ES-I3 (cell line): ENCODE data around the gene JHY.

ENCODE experiments used
- H3K36me3 ChIP-seq: 2 replicates; pipeline ENCODE4 v1.6.1; 2013; ENCODE audit warnings: mild to moderate bottlenecking, low read length, control low read depth, moderate library complexity; ENCODE audit not compliant: insufficient read depth
- H3K4me1 ChIP-seq: 2 replicates; pipeline ENCODE4 v1.6.1; 2013; ENCODE audit warnings: mild to moderate bottlenecking, control low read depth, low read length; ENCODE audit not compliant: insufficient read depth
- H3K9ac ChIP-seq: 2 replicates; pipeline ENCODE4 v1.6.1; 2013; ENCODE audit warnings: low read depth, mild to moderate bottlenecking, low read length, moderate library complexity
- H3K9me3 ChIP-seq: 2 replicates; pipeline ENCODE4 v1.6.1; 2013; ENCODE audit warnings: mild to moderate bottlenecking, low read length, moderate library complexity; ENCODE audit not compliant: control insufficient read depth, insufficient read depth

Gene JHY

DNA sequence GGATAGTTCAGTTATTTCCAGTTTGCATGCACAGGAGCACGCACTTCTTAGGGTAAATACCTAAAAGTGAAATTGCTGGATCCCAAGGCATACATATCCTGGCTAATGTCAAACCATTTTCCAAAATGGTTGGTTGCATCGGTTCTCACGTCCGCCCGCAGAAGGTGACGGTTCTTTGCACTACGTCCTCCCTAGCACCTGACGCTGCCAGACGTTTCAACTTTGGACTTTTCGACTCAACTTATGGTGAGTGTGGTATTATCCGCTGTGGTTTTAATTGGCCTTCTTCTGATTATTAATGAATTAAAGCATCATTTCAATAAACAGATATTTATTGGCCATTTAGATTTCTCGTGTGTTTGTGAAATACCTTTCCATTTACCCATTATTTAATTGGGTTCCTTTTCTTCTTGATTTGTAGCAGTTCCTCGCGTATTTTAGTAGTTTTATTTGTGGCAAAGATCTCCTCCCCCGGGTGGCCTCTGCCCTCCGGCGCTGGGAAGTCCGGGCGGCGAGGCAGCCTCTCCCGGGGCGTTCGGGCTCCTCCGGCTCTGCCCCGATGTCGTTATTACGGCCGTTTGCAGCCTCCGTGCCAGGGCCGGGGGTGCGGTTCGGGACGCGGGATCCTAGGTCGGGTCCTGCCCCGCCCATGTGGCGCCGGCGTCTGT is at the start of gene JHY:
JHY (plus strand) TSS at position 571 of the 668 bp plus-strand sequence. CDS start 3,091 bp downstream, outside the sequence.
- Histone ChIP-seq H3K9me3 (no peaks in the 10 kb centered on the region), H3K4me1 (peaks cover 16% of the 10 kb centered on the region), H3K36me3 (no peaks in the 10 kb centered on the region), H3K9ac (peak within 1 kb of the TSS; percentile 98)

DNA sequence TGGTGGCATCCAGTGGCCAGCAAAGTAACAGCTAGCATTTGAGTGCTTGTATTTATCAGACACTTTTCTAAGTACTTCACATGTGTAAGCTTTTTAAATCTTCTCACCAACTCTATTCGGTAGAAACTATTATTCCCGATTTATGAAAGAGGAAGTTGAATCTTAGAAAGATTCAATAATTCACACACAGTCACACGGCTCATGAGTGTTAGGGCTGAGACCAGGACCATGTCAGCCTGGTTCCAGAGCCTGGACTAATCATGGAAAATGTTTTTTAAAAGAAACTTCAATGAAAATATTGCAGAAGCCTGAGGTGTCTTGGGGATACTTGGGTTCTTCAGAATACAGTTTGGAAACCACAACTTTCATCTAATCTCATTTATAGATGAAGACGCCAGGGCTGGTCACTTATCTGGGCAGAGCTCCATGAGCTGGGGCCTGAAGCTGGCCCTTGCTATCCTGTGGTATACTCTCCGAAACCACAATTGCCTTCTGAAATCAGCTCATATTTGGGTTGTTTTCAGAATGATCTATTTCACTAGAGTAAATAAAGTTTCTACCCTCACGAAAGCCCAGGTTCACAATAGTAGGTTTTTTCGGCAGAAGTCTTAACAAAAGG is 48.6 kb upstream of the JHY start:
- Histone ChIP-seq H3K9ac (no peak overlapping the region), H3K36me3 (no peaks in the 10 kb centered on the region), H3K9me3 (no peaks in the 10 kb centered on the region), H3K4me1 (peaks cover 14% of the 10 kb centered on the region)

DNA sequence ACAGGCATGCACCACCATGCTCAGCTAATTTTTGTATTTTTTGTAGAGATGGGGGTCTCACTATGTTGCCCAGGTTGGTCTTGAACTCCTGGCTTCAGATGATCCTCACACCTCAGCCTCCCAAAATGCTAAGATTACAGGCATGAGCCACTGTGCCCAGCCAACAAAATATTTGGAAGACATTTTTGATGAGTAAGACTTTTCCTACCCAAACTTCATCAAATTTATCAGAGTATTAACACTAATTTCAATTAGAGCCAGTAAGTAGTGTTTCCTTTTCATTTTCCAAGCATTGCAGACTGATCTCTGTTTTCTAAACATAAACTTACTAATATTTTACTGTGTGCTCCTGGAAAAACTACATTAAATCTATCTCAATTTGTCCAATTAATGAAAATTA is 45.6 kb upstream of the JHY start:
- H3K9me3 ChIP-seq = no peaks in the 10 kb centered on the region
- no peak overlapping the region for H3K9ac ChIP-seq
- H3K4me1 ChIP-seq = peaks cover 14% of the 10 kb centered on the region
- H3K36me3 ChIP-seq = no peaks in the 10 kb centered on the region

GRCh38 chr11:122837528-122838346 is 44.8 kb upstream of the JHY start:
- H3K4me1 ChIP-seq = peaks cover 11% of the 10 kb centered on the region
- no peak overlapping the region for H3K9ac ChIP-seq
- H3K36me3 ChIP-seq = no peaks in the 10 kb centered on the region
- H3K9me3 ChIP-seq = no peaks in the 10 kb centered on the region

DNA sequence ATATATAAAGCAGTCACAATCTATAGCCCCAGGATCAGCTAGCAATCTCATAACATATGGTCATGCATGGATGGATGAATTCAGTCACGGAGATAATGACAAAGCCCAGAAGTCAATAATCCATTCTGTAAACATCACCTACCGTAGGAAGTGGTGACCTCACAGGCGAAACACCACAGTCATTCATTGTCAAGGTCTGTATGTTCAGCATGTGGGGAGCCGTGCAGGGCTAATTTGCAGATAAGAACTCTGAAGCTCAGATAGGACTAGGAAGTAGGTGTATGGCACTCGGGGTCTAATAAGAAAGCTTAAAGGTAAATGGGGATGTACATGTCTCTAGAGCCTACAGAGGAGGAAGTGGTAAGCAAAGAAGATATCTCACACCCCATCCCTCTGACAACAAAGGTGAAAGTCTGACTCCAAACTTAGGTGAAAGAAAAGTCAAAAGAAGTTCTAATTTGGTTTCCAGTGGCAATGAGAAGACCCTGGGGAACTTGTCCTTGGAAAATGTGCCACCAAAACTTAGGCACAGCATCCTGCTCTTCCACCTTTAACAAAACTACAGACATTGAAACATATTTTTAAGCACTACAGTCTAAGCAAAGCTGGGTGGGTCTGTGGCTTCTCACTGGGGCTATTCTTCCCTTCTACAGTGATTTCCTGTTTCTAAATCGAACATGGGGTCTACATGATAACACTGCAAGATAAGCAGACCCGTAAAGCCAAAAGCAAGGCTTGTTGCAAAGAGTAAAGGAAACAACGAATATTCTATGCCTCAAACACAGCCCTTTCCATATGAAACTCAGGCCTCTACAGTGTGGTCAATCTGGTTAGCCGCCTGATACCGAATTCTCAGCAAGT is 39.0 kb upstream of the JHY start:
- Histone ChIP-seq H3K9ac (no peak overlapping the region), H3K9me3 (no peaks in the 10 kb centered on the region), H3K36me3 (no peaks in the 10 kb centered on the region), H3K4me1 (no peaks in the 10 kb centered on the region)

DNA sequence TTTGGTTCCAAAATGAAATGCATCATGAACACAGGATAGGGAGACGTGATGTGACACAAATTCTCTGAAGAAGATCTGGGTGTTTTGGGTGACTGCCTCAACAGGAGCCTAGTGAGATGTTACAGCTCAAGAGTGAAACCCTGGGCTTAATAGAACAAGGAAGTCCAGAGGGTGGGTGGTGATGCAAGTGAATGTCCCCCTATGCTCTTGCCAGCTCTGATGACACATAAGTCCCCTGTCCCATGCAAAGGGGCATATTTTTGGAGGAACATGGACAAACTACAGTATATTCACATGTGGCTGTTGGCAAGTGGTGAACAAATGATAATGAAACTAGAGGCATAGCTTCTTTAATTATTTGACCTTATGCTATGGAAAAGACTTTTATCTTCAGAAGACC is 35.1 kb upstream of the JHY start:
- Histone ChIP-seq H3K4me1 (peaks cover 16% of the 10 kb centered on the region; the same call in 1 of the 2 replicates), H3K9me3 (no peaks in the 10 kb centered on the region), H3K36me3 (no peaks in the 10 kb centered on the region), H3K9ac (no peak overlapping the region)

- Histone ChIP-seq H3K9me3 (no peaks in the 10 kb centered on the region), H3K4me1 (peaks cover 19% of the 10 kb centered on the region; the same call in 1 of the 2 replicates), H3K9ac (no peak overlapping the region), H3K36me3 (no peaks in the 10 kb centered on the region)
Measured at GRCh38 chr11:122848186-122848585, 34.4 kb upstream of the JHY start.

- H3K36me3 ChIP-seq = no peaks in the 10 kb centered on the region
- H3K9me3 ChIP-seq = no peaks in the 10 kb centered on the region
- H3K9ac ChIP-seq = peak overlapping the region; percentile 4; the same call in 1 of the 2 replicates
- peaks cover 23% of the 10 kb centered on the region for H3K4me1 ChIP-seq
Measured at GRCh38 chr11:122850076-122850631, 32.4 kb upstream of the JHY start.

GRCh38 chr11:122851366-122851966 is 31.1 kb upstream of the JHY start:
- no peaks in the 10 kb centered on the region for H3K9me3 ChIP-seq
- no peaks in the 10 kb centered on the region for H3K36me3 ChIP-seq
- no peak overlapping the region for H3K9ac ChIP-seq
- peaks cover 23% of the 10 kb centered on the region for H3K4me1 ChIP-seq

GRCh38 chr11:122852074-122852795 is 30.3 kb upstream of the JHY start:
- H3K4me1 ChIP-seq = peaks cover 23% of the 10 kb centered on the region
- H3K9me3 ChIP-seq = no peaks in the 10 kb centered on the region
- no peak overlapping the region for H3K9ac ChIP-seq
- H3K36me3 ChIP-seq = no peaks in the 10 kb centered on the region

GRCh38 chr11:122852796-122853160 is 29.8 kb upstream of the JHY start:
- Histone ChIP-seq H3K4me1 (peaks cover 23% of the 10 kb centered on the region), H3K36me3 (no peaks in the 10 kb centered on the region), H3K9ac (no peak overlapping the region), H3K9me3 (no peaks in the 10 kb centered on the region)

DNA sequence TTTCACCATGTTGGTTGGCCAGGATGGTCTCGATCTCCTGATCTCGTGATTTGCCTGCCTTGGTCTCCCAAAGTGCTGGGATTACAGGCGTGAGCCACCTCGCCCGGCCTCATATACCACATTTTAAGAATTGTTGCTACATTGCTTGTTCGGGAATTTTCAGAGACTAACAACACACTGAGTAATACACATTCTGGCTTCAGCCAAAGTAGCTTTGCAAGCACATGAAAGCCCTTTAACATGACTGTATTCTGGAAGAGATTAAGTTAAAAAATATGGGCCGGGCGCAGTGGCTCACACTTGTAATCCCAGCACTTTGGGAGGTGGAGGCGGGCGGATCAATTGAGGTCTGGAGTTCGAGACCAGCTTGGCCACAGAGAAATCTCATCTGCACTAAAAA is 29.3 kb upstream of the JHY start:
- peaks cover 23% of the 10 kb centered on the region for H3K4me1 ChIP-seq
- H3K9me3 ChIP-seq = no peaks in the 10 kb centered on the region
- no peaks in the 10 kb centered on the region for H3K36me3 ChIP-seq
- H3K9ac ChIP-seq = no peak overlapping the region

DNA sequence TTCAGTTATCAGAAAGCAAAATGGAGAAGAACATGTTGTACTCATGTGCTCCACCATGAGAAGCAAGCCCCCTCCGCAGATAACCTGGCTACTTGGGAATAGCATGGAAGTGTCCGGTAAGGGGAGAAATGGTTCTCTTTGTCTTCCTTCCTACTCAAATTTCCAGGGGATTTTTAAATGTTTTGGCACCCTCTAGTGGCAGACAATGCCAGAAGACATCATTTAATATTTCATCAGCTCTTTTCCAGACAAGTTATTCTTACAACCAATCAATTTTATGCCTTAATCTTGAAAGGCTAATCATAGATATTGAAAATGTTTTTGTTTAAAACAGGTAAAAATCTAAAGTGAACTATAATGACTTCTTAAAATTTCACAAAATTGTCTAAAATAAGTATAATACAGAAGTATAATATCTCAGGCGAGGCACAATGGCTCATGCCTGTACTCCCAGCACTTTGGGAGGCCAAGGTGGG is 28.6 kb upstream of the JHY start:
- H3K9ac ChIP-seq = no peak overlapping the region
- no peaks in the 10 kb centered on the region for H3K36me3 ChIP-seq
- peaks cover 23% of the 10 kb centered on the region for H3K4me1 ChIP-seq

More for the DNA sequence above, 28.6 kb upstream of the JHY start:
- no peaks in the 10 kb centered on the region for H3K9me3 ChIP-seq
